Dermis microvascular lymphatic vessel endothelial cell (primary cell): ENCODE measurements around the gene DNAL4. TPM values are rescaled to one million over a fixed set of nuclear protein-coding genes. Genes with fewer than 3 reads are reported as not detected.

Experiments used
- DNase-seq, 2 donors: peaks; one replicate each; pipeline versions ENCODE4 v3.0.0 to v3.0.0-alpha.2; 2010; ENCODE audit warnings: low read depth in 2 of 2
- total RNA-seq: library from RNA; depleted of rRNA; stranded (reverse); fragments of >200 nt; gene quantifications from 2 replicates; pipeline ENCODE4 v1.2.1, GENCODE V29; 2014

DNAL4 gene
- total RNA-seq, 1 donor from 2014 or later = 11.8 TPM

DNA sequence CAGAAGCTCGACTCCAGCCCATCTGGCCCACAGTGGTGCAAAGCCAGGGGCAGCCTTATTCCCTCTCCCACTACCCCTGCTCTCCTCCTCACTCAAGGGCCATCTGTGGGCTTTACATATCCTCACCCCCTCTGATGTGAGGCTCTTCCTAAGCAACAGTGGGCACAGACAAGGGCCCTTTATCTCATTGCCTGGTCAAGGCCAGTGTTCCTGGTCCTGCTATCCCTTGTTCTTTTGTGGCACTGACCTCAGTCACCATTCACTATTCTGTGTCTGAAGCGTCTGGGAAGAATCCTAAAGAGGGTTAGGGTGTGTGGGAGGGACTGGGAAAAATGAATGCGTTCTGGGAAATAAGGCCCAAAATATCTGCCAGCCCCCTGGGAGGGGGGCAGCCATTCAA lies 7.3 kb downstream of the DNAL4 start:
- no peak for DNase-seq

DNA sequence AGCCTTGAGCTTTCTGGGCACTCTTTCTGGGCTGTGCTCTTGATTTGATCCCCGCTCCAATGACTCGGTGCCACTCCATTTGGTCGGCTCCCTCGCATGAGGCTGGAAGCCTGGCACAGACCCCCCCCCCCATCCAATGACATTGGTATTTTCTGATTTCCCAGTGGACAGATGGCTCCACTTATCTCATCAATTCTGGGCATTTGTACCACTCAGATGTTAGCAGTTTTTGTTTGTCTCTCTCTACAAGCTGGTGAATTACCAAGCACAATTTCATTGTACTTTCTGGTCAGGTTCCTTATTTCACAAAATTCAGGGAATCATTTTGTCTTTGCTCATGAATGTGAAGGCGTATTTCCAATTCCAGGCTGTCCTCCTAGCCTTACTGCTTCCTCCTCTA lies 9.1 kb downstream of the DNAL4 start:
- DNase-seq = no peak

DNA sequence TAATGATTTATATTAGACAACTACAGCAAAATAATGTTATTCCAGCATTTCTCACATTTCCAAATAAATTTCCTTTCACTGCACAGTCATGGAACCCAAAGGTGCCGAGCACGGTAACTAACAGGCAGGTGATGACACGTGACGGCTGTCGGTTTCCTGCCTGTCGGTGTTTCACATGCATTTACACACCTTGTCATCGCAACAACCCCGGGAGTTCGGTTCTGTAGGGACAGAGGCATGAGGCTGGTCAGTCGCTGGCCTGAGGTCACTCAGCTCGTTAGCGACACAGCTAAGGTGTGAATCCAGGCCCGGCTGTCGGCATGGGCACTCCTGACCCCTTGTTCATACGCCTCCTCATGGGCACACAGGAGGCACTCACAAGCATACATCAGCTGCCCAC lies 9.9 kb downstream of the DNAL4 start:
- no peak for DNase-seq

DNA sequence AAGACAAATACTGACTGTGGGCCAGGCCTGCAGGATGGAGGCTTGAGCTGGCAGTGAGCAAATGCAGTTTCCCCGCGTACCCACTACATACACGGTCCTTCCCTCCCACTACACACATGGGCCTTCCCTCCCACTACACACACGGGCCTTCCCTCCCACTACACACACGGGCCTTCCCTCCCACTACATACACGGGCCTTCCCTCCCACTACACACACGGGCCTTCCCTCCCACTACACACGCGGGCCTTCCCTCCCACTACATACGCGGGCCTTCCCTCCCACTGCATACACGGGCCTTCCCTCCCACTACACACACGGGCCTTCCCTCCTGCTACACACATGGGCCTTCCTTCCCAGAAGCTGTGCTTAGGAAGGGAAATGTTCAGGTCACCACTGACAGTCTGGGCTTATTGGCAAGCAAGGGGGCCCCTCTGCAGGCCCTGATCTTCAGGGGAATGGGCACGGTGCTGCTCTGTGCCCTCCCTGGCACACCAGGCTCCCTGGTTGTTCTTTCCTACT lies 10.8 kb downstream of the DNAL4 start:
- DNase-seq = no peak

DNA sequence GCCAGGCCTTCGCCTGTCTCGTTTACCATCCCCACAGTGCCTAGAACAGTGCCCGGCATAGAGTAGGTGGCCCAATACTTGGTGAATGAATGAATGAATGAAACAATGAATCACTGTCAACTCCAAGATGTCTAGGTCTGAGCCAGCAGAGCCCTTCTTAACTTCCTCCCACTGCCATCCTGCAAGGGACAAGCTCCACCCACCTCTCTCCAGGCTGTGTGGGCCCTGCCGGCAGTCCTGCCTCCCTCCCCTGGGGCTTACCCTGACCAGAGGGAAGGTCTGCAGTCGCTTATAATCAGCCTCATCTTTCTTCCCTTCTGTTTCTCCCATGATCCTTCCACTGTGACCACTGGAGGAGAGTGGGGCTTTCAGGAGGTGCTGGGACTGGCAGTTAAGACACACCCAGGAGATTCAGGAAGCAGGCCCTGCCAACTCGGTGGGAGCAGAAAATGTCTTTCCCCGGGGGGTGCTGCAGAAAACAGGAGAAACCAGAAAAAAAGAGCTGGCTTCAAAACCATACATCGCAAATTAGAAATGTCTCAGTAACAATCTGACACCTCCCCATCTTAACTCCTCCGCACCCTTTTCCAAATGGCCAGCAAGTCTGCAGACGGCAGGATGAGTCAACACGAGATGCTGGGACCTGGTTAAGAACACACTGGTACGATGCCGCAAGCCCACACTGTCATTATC lies 11.4 kb downstream of the DNAL4 start:
- DNase-seq = no peak

DNA sequence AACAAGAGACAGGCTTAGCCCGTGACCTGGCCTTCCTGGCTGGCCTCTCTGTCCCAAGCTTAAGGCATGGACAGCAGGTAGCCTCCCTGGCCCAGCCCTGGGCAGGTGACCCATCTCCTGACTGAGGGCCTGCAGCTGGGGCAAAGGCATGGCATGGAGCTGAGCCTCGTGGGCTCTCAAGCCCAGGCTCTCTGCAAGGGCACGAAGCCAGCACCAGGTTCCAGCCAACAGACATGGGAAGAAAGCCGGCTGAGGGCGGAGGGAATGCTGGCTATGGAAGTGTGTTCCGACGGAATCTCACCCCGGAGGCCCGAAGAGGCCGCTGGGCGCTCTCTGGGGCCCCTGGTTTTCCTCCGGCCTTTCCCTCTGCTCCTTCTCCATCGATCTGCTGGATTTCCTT lies 12.9 kb downstream of the DNAL4 start:
- no peak for DNase-seq

GRCh38 chr22:38777087-38777671 lies 16.8 kb downstream of the DNAL4 start:
- no peak for DNase-seq

GRCh38 chr22:38776086-38776485 lies 17.9 kb downstream of the DNAL4 start:
- no peak for DNase-seq

- DNase-seq = no peak
These were observed 18.3 kb downstream of the DNAL4 start for GRCh38 chr22:38775656-38776055.

- DNase-seq = no peak
These were observed 19.3 kb downstream of the DNAL4 start for GRCh38 chr22:38774496-38775166.

DNA sequence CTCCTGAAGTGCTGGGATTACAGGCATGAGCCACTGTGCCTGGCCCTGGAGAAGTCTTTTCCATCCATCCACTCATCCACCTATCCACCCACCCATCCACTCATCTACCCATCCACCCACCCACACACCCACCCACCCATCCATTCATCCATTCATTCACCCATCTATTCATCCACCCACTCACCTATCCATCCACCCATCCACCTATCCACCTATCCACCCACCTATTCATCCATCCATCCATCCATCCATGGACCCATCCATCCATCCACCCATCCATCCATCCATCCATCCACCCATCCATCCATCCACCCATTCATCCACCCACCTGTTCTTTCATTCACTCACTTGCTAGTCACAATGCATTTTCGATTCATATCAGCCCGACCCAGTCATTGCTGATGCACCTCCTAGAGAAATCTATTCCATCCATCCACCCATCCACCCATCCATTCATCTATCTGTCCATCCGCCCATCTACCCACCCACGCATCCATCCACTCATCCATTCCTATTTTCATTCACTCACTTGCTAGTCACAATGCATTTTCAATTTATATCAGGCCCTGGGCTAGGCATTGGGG lies 20.5 kb downstream of the DNAL4 start:
- DNase-seq = no peak

GRCh38 chr22:38772623-38772873 lies 21.4 kb downstream of the DNAL4 start:
- no peak for DNase-seq

GRCh38 chr22:38770257-38770949 lies 23.5 kb downstream of the DNAL4 start:
- no peak for DNase-seq

GRCh38 chr22:38768036-38768435 lies 25.9 kb downstream of the DNAL4 start:
- no peak for DNase-seq

GRCh38 chr22:38767313-38767712 lies 26.6 kb downstream of the DNAL4 start:
- no peak for DNase-seq

DNA sequence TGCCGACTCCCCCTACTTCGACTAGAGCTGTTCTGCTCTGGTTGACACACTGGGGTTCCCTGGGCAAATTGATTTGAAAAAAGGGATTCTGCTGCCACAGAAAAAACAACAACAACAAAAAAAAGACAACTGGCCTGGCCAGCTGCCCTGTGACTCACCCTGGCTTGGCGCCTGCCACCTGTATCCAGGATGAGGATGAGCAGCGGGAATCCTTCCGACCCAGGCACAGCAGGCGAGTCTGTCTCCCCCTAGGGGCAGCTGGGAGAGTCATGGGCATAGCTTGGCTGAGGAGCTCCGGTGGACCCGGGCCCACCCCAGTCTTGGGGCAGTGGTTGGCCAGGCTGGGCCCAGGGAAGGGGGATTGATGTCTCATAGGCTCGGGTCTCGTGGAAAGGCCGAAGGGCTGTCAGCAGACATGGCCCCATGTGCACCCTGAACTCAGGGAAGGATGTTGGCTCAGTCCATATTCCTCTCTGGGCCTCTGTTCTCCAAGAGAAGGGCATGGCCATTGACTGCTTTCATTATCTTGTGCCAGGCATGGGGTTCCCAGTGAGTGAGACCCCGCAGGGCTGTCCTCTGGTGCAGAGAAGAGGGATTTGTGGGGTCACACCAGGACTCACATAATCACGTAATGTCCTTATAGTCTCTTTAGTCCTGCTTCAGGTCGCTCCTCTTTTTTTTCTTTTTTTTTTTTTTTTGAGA lies 27.7 kb downstream of the DNAL4 start:
- peak; percentile 73 to 76 for DNase-seq

DNA sequence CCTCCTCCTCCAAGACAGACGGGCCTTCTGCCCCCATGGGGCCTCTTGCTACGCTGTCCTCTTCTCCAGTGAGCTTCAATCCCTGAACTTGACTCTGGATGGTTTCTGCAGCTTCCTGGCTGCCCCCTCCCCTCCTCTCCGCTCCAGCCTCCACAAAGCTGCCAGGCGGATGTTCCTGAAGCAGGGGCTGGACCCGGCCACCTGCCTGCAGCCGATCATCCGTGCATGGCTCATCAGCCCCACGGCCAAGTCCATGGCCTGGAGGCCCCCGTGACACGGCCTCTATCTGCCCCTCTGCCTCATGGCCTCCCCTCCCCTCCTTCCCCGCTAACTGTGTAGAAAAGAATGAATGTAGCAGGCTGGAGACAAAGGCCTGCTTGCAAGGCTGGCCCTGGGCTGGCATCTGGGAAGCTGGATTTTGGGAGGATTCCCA lies 31.4 kb downstream of the DNAL4 start:
- DNase-seq = no peak

DNA sequence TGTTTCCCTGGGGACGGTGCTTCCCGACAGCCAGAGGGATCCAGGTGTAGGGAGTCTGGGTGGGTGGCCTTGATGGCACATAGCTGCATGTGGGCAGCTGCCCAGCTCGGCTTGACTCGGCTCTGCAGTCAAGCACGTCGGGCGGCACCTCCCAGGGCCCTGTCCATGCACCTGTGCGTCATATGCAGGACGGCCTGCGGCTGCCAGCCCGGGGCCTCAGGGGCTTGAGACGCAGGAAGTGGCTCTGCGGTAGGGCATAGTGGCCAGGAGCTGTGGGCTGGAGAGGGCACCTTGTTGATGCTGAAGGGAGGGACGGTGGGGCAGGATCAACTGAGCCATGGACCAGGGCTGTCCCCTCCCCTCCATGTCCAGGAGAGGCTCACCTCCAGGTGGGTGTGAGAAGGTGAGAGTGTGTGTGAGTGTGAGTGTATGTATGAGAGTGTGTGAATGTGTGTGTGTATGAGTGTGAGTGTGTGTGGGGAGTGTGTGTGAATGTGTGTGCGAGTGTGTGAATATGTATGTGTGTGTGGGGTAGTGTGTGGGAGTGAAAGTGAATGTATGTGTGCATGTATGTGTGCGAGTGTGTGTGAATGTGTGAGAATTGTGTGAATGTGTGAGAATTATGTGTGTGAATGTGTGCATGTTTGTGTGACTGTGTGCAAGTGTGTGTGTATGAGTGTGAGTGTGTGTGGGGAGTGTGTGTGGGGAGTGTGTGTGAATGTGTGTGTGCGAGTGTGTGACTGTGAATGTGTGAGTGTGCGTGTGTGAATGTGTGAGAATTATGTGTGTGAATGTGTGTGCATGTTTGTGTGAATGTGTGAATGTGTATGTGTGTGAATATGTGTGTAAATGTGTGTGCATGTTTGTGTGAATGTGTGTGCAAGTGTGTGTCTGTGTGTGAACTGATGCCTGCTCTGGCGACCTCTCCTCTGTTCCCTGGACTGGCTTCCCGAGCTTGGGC lies 32.5 kb downstream of the DNAL4 start:
- no peak for DNase-seq

GRCh38 chr22:38760477-38761201 lies 33.3 kb downstream of the DNAL4 start:
- DNase-seq = no peak

- no peak for DNase-seq
These were observed 34.9 kb downstream of the DNAL4 start for GRCh38 chr22:38759005-38759404.
